Choroid plexus epithelial cell (primary cell): ENCODE results near the gene BCDIN3D.
A peak's percentile ranks its signal among the peaks of the same experiment; 100 is the strongest.

Experiments
- DNase-seq: peaks from one replicate; pipeline ENCODE4 v3.0.0-alpha.2; 2010; ENCODE audit warnings: low read depth
- H3K4me3 ChIP-seq: 2 replicates; pipeline ENCODE4 v1.5.1; 2011; ENCODE audit warnings: low read depth, mild to moderate bottlenecking, control low read depth, low read length, moderate library complexity
- TF ChIP-seq, protein P1 (sequence below): conservative IDR thresholded peaks from 2 replicates; pipeline ENCODE4 v1.5.1; 2011; ENCODE audit warnings: low read depth, mild to moderate bottlenecking, control low read depth, inconsistent platforms, low read length, moderate library complexity

The BCDIN3D gene

DNA sequence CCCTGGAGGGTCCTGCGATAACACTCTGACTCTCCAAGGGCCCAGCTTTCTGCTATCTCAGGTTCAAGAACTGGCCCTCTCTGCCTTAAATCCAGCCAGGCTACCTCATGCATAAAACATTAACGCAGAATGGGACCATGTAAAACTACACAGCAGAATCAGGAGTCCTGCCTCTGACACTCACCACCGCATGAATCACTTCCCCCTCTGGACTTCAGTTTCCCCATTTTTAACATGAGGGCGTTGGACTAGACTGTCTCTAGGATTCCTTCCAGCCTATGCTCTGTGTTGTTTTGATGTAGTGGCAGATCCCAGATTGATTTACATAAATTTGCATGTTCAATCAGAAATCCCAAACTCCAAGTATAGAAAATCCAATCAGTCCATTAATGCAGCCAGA is 18.0 kb downstream of the BCDIN3D start:
- peak; percentile 59 for DNase-seq
- no peak overlapping the region for H3K4me3 ChIP-seq
- TF ChIP-seq, protein P1, sequence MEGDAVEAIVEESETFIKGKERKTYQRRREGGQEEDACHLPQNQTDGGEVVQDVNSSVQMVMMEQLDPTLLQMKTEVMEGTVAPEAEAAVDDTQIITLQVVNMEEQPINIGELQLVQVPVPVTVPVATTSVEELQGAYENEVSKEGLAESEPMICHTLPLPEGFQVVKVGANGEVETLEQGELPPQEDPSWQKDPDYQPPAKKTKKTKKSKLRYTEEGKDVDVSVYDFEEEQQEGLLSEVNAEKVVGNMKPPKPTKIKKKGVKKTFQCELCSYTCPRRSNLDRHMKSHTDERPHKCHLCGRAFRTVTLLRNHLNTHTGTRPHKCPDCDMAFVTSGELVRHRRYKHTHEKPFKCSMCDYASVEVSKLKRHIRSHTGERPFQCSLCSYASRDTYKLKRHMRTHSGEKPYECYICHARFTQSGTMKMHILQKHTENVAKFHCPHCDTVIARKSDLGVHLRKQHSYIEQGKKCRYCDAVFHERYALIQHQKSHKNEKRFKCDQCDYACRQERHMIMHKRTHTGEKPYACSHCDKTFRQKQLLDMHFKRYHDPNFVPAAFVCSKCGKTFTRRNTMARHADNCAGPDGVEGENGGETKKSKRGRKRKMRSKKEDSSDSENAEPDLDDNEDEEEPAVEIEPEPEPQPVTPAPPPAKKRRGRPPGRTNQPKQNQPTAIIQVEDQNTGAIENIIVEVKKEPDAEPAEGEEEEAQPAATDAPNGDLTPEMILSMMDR, result no peak

DNA sequence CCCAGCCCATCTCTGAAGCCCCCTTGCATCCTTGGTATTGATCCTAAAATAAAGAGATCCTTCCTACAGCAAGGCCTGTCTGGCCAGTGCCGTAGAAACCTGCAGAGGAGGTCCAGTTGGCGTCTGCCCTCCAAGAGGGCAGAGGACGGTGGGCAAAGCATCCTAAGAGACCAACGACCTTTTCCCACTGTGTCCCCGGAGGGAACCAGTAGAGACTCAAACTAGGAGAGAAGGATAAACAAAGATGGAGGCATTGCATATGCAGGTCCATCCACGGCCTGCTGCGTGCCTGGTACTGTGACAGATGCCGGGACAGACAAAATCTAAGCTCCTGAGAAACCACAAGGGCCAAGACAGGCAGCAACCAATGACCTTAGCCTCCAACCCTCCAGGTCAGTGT is 18.5 kb downstream of the BCDIN3D start:
- no peak overlapping the region for H3K4me3 ChIP-seq
- DNase-seq, result no peak
- TF ChIP-seq, protein P1, result no peak

DNA sequence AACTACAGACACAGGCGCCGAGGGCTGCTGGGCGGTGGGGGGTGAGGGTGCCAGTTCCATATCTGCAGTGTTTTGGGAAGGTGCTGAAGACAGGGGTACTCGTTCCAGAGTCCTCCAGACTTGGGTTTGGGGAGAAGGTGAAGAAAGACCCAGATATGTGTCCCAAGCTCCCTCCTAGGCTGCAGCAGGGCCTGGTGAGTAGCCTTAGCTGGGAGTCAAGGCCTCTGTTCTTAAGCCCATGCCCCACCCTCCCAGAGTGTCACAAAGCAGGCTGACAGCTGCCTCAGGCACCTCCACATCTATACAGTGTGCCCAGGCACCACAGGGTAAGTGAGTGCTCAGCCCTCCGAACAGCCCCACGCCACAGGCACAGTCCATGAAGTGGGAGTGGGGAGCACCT is 19.0 kb downstream of the BCDIN3D start:
- TF ChIP-seq, protein P1, result no peak
- DNase-seq, result no peak
- no peak overlapping the region for H3K4me3 ChIP-seq

DNA sequence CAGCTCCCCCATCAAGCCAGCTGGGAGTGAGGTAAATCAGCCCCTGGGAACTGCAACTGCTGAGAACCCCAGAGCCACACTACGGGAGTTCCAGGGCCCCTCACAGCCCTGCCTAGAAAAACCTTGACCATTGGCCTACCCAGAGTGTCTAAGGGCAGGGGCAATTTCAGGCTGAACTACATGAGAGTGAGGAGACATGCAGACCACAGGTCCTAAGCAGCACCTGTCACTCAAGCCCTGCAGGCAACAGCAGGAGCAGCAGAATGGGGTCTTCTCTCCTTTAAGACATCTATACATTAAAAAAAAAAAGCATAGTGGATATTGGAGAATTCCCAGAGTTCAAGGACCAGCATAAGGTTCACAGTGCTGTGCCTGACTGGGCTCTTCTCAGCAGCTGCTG is 19.6 kb downstream of the BCDIN3D start:
- DNase-seq, result no peak
- H3K4me3 ChIP-seq, result no peak overlapping the region
- TF ChIP-seq, protein P1, result no peak

DNA sequence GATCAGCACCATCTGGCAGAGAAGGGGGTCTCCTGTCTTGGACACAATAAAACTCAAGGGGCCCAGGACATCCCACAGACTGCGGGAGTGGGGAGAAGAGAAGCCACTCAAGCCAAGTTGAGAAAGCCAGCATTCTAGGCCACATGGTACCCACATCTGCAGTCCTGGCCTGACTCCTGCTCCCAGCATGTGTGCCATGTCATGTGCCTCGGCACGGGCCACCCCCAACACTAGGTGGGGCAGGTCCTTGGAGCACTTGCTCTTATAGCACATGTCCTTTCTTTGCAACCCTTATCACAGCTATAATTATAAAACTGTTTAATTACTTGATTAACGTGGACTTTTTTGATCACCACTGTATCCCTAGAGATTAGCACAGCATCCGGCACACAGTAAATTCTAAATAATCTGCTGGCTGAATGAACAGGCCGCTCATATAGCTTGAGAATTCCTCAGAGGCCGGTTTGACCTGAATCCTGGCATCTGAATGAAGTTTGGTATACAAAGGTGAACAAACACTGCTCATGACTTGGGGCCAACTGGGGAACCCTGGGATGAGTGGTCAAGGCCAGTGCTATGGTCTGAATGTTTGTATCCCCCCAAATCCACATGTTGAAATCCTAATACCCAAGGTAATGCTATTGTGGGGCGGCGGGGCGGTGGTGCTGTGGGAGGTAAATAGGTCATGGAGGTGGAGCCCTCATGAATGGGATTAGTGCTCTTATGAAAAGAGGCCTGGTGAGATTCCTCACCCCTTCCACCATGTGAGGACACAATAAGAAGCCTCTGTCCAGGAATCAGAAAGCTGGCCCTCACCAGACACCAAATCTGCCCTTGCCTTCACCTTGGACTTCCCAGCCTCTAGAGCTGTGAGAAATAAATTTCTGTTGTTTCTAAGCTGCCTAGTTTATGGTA is 21.3 kb downstream of the BCDIN3D start:
- DNase-seq, result no peak
- TF ChIP-seq, protein P1, result no peak
- no peak overlapping the region for H3K4me3 ChIP-seq

DNA sequence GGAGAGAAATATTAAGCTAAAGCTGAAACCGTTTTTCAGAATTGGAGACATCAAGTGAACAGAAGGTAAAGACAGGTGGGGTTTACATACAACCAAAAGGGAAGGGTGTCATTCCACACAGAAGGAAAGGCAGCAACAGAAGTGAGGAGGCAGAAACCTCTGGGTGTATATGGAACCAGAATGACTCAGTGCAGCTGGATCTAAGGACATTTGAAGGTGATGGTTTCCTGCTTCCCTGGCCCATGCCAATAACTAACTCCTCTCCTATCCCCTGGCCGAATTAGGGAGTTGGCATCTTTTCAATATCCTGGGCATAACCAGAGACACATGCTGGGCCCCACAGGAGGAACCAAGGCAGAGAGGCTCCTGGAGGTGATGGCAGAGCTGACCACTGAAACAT is 23.1 kb downstream of the BCDIN3D start:
- TF ChIP-seq, protein P1, result no peak
- DNase-seq, result no peak
- no peak overlapping the region for H3K4me3 ChIP-seq

DNA sequence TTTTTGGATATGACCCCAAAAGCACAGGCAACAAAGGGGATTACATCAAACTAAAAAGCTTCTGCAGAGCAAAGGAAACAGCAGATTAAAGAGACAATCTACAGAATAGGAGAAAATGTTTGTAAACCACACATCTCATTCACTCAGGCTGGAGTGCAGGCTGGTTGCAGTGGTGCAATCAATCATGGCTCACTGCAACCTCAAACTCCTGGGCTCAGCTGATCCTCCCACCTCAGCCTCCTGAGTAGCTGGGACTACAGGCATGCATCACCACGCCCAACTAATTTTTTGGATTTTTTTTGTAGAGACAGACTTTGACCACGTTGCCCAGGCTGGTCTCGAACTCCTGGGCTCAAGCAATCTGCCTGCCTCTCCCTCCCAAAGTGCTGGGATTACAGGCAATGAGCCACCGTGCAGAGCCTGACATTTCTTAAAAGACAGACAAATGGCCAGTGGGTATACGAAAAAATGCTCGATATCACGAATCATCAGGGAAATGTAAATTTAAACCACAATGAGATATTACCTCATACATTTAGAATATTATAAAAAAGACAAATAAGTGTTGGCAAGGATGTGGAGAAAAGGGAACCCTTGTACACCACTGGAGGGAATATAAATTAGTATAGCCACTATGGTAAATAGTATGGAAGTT is 24.5 kb downstream of the BCDIN3D start:
- H3K4me3 ChIP-seq, result no peak overlapping the region
- TF ChIP-seq, protein P1, result no peak
- DNase-seq, result no peak
